Activated CD8-positive, alpha-beta T cell treated with anti-CD3 and anti-CD28 coated beads for 36 hours (primary cell): ENCODE measurements around the gene TNXB. TPM values are rescaled to one million over a fixed set of nuclear protein-coding genes. Genes with fewer than 3 reads are reported as not detected.

Source experiments
- ATAC-seq: fragments of 200-7000 bp; cut with Tn5 transposase; one replicate; pipeline ENCODE4 v1.10.0; 2021; ENCODE audit warnings: mild to moderate bottlenecking, moderate library complexity
- CTCF ChIA-PET: fragments of 350-600 bp; sonication (Branson Sonifier 250); formaldehyde crosslinking; loops from one replicate; lab custom pipeline; 2021; ENCODE audit warnings: antibody characterized with exemption; lab: Charles Lee
- POLR2A ChIA-PET: fragments of 350-600 bp; sonication (Branson Sonifier 250); formaldehyde crosslinking; loops from one replicate; lab custom pipeline; 2021; ENCODE audit warnings: antibody characterized with exemption; lab: Charles Lee
- DNase-seq: peaks from one replicate; pipeline ENCODE4 v3.0.0-alpha.2; 2020
- H3K27ac Mint-ChIP-seq: one replicate; pipeline ENCODE4 v1.8.0; 2021; ENCODE audit warnings: mild to moderate bottlenecking, mixed read lengths
- H3K27me3 Mint-ChIP-seq: one replicate; pipeline ENCODE4 v1.8.0; 2021; ENCODE audit warnings: mixed read lengths
- H3K36me3 Mint-ChIP-seq: one replicate; pipeline ENCODE4 v1.8.0; 2021; ENCODE audit warnings: low read depth, mixed read lengths
- H3K4me1 Mint-ChIP-seq: one replicate; pipeline ENCODE4 v1.8.0; 2021; ENCODE audit warnings: low read depth, mixed read lengths
- H3K4me3 Mint-ChIP-seq: one replicate; pipeline ENCODE4 v1.8.0; 2021; ENCODE audit warnings: mild to moderate bottlenecking, moderate library complexity, mixed read lengths
- H3K9me3 Mint-ChIP-seq: one replicate; pipeline ENCODE4 v1.8.0; 2021; ENCODE audit warnings: mixed read lengths
- intact Hi-C: fragments of 100-400 bp; cut with micrococcal nuclease; formaldehyde crosslinking; loops from one replicate; pipeline ENCODE4 v1.10.0; 2022
- total RNA-seq, 2 experiments: library from RNA; stranded (reverse); gene quantifications; one replicate each; pipeline ENCODE4 v1.2.3, GENCODE V29; 2021
- TF ChIP-seq, protein P1 (sequence below): fragments of 200-600 bp; IDR thresholded peaks from one replicate; pipeline ENCODE4 v1.8.0; 2022; ENCODE audit warnings: antibody characterized with exemption, mild to moderate bottlenecking

Gene TNXB
- total RNA-seq, 2 experiments from 2014 or later = 1.8 to 3.7 TPM

DNA sequence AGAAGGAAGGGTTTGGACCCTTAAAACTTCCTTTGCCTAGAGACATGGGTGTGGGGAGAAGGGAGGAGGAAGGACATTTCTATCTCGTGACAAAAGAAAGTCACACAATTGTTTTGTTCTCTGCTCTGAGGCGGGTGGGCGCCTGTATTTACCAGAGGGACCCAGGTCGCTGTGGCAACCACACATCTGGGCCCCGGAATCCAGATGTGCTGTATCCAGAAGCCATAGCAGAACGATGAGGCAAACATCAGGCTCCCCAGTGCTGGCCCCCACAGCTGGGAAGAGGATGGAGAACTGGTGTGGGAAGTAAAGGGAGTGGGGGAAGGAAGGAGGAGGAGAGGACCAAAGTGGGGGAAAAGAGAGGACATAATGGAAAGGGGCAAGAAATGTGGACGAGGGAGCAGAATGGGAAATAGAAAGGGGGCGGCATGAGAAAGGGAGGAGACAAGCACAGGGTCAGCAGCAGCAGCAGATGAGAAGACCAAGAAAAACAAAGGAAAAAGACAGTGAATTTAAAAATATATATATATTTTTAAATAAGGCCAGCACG lies 3.4 kb upstream of the TNXB start:
- intact Hi-C loops = no loop called here
- H3K27me3 Mint-ChIP-seq = peaks cover 4% of the 10 kb centered on the region
- H3K27ac Mint-ChIP-seq = no peak overlapping the region
- TF ChIP-seq, protein P1, sequence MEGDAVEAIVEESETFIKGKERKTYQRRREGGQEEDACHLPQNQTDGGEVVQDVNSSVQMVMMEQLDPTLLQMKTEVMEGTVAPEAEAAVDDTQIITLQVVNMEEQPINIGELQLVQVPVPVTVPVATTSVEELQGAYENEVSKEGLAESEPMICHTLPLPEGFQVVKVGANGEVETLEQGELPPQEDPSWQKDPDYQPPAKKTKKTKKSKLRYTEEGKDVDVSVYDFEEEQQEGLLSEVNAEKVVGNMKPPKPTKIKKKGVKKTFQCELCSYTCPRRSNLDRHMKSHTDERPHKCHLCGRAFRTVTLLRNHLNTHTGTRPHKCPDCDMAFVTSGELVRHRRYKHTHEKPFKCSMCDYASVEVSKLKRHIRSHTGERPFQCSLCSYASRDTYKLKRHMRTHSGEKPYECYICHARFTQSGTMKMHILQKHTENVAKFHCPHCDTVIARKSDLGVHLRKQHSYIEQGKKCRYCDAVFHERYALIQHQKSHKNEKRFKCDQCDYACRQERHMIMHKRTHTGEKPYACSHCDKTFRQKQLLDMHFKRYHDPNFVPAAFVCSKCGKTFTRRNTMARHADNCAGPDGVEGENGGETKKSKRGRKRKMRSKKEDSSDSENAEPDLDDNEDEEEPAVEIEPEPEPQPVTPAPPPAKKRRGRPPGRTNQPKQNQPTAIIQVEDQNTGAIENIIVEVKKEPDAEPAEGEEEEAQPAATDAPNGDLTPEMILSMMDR = no peak
- H3K36me3 Mint-ChIP-seq = peaks cover 4% of the 10 kb centered on the region
- no peaks in the 10 kb centered on the region for H3K9me3 Mint-ChIP-seq
- DNase-seq (no peak), ATAC-seq (no peak)
- peaks cover 17% of the 10 kb centered on the region for H3K4me1 Mint-ChIP-seq
- ChIA-PET CTCF (no interaction called here), POLR2A (no interaction called here)
- H3K4me3 Mint-ChIP-seq = no peak overlapping the region

DNA sequence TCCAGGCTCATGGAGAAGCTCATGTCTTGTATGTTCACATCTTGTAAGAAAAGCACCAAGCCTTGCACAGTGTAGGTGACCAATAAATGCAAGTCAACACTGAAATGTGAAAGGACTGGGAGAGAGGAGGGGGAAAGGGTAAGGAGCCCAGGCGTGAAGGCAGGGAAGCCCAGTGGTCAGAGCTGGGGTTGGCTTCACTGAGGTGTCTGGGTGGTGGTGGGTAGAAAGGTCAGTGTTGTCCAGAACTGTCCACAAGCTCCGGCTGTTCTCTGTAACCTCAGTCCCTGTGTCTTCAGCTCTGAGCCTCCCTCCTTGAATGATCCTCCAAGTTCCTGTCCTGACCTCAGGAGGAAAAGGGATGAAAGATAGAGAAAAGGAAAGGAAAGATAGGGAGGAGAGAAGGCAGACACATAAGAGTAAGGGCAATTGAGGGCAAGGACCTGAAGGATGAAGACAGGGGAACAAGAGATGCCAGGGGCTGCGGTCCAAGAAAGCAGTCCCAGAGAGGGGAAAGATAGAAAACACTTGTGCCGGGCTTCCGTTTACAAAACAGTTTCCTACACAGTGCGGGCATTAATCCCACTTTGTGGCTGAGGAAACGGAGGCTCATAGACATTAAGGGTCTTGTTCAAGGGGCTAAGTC lies 2.4 kb upstream of the TNXB start:
- DNase-seq (no peak), ATAC-seq (no peak)
- H3K4me1 Mint-ChIP-seq = peaks cover 17% of the 10 kb centered on the region
- peaks cover 4% of the 10 kb centered on the region for H3K27me3 Mint-ChIP-seq
- POLR2A ChIA-PET = interaction anchor here (1.6 kb wide), 1 partner anchor 17 kb away, joined by 7 read pairs; no protein-coding TSS in a partner anchor
- H3K9me3 Mint-ChIP-seq = no peaks in the 10 kb centered on the region
- peaks cover 4% of the 10 kb centered on the region for H3K36me3 Mint-ChIP-seq
- no peak overlapping the region for H3K27ac Mint-ChIP-seq
- CTCF ChIA-PET = interaction anchor here (5.0 kb wide), 1 partner anchor 7 kb away, joined by 25 read pairs; no protein-coding TSS in a partner anchor
- intact Hi-C loops = no loop called here
- TF ChIP-seq, protein P1 = no peak
- H3K4me3 Mint-ChIP-seq = no peak overlapping the region

DNA sequence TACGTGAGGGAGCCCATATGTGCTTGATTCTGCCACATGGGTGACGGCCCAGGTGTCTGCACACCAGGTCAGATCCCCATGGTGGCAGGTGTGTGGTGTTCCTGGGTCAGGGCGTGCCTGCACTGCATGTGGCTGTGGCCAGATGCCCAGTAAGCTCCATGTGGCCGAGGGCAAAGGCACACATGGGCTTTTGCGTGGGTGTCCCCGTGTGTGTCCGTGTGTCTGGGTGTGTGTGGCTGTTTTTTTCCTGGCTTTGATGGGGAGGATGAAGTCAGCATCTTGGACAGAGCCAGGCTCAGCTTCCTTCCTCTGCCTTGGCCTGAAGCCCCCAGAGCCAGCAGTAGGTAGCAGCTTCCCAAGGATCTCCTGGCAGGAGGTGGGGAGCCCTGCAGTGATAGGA lies 1.5 kb upstream of the TNXB start:
- POLR2A ChIA-PET = interaction anchor here (1.4 to 1.6 kb wide), 2 partner anchors 8 to 16 kb away, joined by 3 to 7 read pairs; no protein-coding TSS in a partner anchor
- Mint-ChIP-seq H3K4me3 (no peak overlapping the region), H3K27ac (no peak overlapping the region), H3K27me3 (peaks cover 4% of the 10 kb centered on the region), H3K36me3 (peaks cover 2% of the 10 kb centered on the region), H3K4me1 (peaks cover 17% of the 10 kb centered on the region), H3K9me3 (no peaks in the 10 kb centered on the region)
- intact Hi-C loops = no loop called here
- CTCF ChIA-PET = interaction anchor here (5.0 kb wide), 1 partner anchor 8 kb away, joined by 25 read pairs; no protein-coding TSS in a partner anchor
- ATAC-seq (no peak), DNase-seq (no peak)
- TF ChIP-seq, protein P1 = no peak

DNA sequence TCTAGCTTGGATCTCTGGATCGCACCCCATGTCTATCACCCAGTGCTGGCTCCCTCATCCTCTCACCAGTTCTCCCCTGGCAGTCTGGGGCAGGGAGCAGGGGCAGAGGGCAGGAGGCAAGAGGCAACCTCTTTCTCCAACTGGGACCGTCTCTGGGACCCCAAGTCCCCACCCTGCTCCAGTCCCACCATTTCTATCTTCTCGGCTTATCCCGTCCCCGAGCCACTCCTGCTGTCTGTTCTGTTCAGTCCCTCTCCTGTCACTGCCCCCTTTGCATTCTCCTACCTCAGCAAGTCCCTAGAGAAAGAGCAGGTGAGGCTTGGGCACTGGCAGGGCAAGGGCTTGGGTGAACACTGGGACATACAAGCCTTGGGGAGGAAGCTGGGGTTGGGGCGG lies 625 bp upstream of the TNXB start:
- H3K27ac Mint-ChIP-seq = no peak overlapping the region
- peaks cover 17% of the 10 kb centered on the region for H3K4me1 Mint-ChIP-seq
- TF ChIP-seq, protein P1 = no peak
- ATAC-seq = no peak
- CTCF ChIA-PET = interaction anchor here (5.0 kb wide), 1 partner anchor 9 kb away, joined by 25 read pairs; no protein-coding TSS in a partner anchor
- no peaks in the 10 kb centered on the region for H3K9me3 Mint-ChIP-seq
- no peak for DNase-seq
- H3K4me3 Mint-ChIP-seq = no peak overlapping the region
- POLR2A ChIA-PET = interaction anchor here (1.4 to 1.8 kb wide), 2 partner anchors 8 to 9 kb away, joined by 3 to 6 read pairs; no protein-coding TSS in a partner anchor
- H3K27me3 Mint-ChIP-seq = peaks cover 7% of the 10 kb centered on the region
- H3K36me3 Mint-ChIP-seq = peaks cover 2% of the 10 kb centered on the region
- intact Hi-C loops = no loop called here

DNA sequence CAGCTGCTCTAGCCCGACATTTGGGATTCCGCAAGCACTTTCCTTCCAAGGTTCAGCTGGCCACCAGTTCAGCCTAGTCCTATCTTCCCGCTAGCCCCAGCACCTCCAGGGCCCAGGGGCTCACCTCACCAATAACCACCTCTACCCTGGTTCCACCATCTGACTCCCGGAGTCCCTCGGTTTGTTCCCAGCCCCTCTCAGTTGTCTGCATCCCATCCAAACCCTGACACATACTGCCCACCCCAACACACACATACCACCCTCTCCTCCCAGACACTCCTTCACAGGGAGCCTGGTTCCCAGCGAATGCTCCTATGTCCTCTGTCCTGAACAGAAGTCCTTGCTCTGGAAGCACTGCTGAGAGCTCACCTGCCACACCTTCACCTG lies 418 bp downstream of the TNXB start:
- POLR2A ChIA-PET = interaction anchor here (1.0 to 1.8 kb wide), 3 partner anchors 9 to 22 kb away, joined by 3 to 6 read pairs (median 3); partner anchors contain the start of gene FKBPL

More for the DNA sequence above, 418 bp downstream of the TNXB start:
- ATAC-seq (no peak), DNase-seq (no peak)
- Mint-ChIP-seq H3K4me3 (no peak overlapping the region), H3K4me1 (peaks cover 17% of the 10 kb centered on the region), H3K9me3 (no peaks in the 10 kb centered on the region), H3K36me3 (no peaks in the 10 kb centered on the region), H3K27me3 (peaks cover 11% of the 10 kb centered on the region), H3K27ac (no peak overlapping the region)
- CTCF ChIA-PET = interaction anchor here (5.0 kb wide), 1 partner anchor 10 kb away, joined by 25 read pairs; no protein-coding TSS in a partner anchor
- TF ChIP-seq, protein P1 = no peak
- intact Hi-C loops = no loop called here
